ENCODE results near the gene HEPACAM.

HEPACAM gene

GRCh38 chr11:124884869-124885479, 50.9 kb downstream of the HEPACAM start:
- no peak for DNase-seq (ENCODE audit: low read depth in 2 of 2)

GRCh38 chr11:124884340-124884739, 51.5 kb downstream of the HEPACAM start:
- no peak for DNase-seq (ENCODE audit: low read depth in 2 of 2)

- no peak for DNase-seq (ENCODE audit: low read depth in 2 of 2)
Observed at GRCh38 chr11:124882339-124883071, 53.3 kb downstream of the HEPACAM start.

- DNase-seq (ENCODE audit: low read depth in 2 of 2), result no peak
Observed at GRCh38 chr11:124880958-124881357, 54.9 kb downstream of the HEPACAM start.

GRCh38 chr11:124880290-124880611, 55.6 kb downstream of the HEPACAM start:
- DNase-seq (ENCODE audit: low read depth in 2 of 2), result no peak

GRCh38 chr11:124879493-124880289, 56.2 kb downstream of the HEPACAM start:
- no peak for DNase-seq (ENCODE audit: low read depth in 2 of 2)

- no peak for DNase-seq (ENCODE audit: low read depth in 2 of 2)
Observed at GRCh38 chr11:124878759-124879492, 56.9 kb downstream of the HEPACAM start.

- DNase-seq (ENCODE audit: low read depth in 2 of 2), result no peak
Observed at GRCh38 chr11:124877910-124878758, 57.7 kb downstream of the HEPACAM start.

- DNase-seq (ENCODE audit: low read depth in 2 of 2), result no peak
Observed at GRCh38 chr11:124877631-124877909, 58.3 kb downstream of the HEPACAM start.

- no peak for DNase-seq (ENCODE audit: low read depth in 2 of 2)
Observed at GRCh38 chr11:124876818-124877630, 58.8 kb downstream of the HEPACAM start.

- peak; percentile 59 to 70 for DNase-seq (ENCODE audit: low read depth in 2 of 2)
Observed at GRCh38 chr11:124875943-124876817, 59.7 kb downstream of the HEPACAM start.

- no peak for DNase-seq (ENCODE audit: low read depth in 2 of 2)
Observed at GRCh38 chr11:124875401-124875800, 60.4 kb downstream of the HEPACAM start.

- no peak for DNase-seq (ENCODE audit: low read depth in 2 of 2)
Observed at GRCh38 chr11:124874571-124875255, 61.1 kb downstream of the HEPACAM start.

GRCh38 chr11:124873951-124874350, 61.9 kb downstream of the HEPACAM start:
- no peak for DNase-seq (ENCODE audit: low read depth in 2 of 2)

GRCh38 chr11:124872741-124873140, 63.1 kb downstream of the HEPACAM start:
- DNase-seq (ENCODE audit: low read depth in 2 of 2), result no peak

- no peak for DNase-seq (ENCODE audit: low read depth in 2 of 2)
Observed at GRCh38 chr11:124872280-124872679, 63.6 kb downstream of the HEPACAM start.

- no peak for DNase-seq (ENCODE audit: low read depth in 2 of 2)
Observed at GRCh38 chr11:124870430-124870829, 65.4 kb downstream of the HEPACAM start.

GRCh38 chr11:124869856-124870387, 65.9 kb downstream of the HEPACAM start:
- DNase-seq (ENCODE audit: low read depth in 2 of 2), result no peak

- no peak for DNase-seq (ENCODE audit: low read depth in 2 of 2)
Observed at GRCh38 chr11:124869331-124869730, 66.5 kb downstream of the HEPACAM start.
